Esophagus squamous epithelium (tissue), 4 donors: ENCODE data around the gene EVA1B.

Experiments used
- CTCF ChIP-seq, 6 experiments: fragments of 450-650 bp in 4 of 6; fragments of 200-600 bp in 2 of 6; sonication (generic) in 2 of 6; IDR thresholded peaks; one replicate each; pipeline ENCODE4 v1.5.1; 2016 to 2019; ENCODE audit warnings: antibody characterized with exemption in 6 of 6, mild to moderate bottlenecking in 4 of 6, moderate library complexity in 4 of 6
- POLR2A ChIP-seq, 4 donors: fragments of 450-650 bp; IDR thresholded peaks; one replicate each; pipeline ENCODE4 v1.6.1; 2017; ENCODE audit warnings: antibody characterized with exemption in 4 of 4, mild to moderate bottlenecking in 4 of 4, moderate library complexity in 3 of 4

- no peak for TF ChIP-seq POLR2A (IDR thresholded peaks at IDR 0.05)
- TF ChIP-seq CTCF (IDR thresholded peaks at IDR 0.05): no peak
These were observed 883 bp upstream of the EVA1B start for GRCh38 chr1:36324353-36324703.
